Lower lobe of right lung (tissue), 2 donors: ENCODE data around the gene A1BG. TPM values are rescaled to one million over a fixed set of nuclear protein-coding genes. Genes with fewer than 3 reads are reported as not detected.

ENCODE experiments used
- ATAC-seq, 2 donors: fragments of 200-7000 bp; cut with Tn5 transposase; one replicate each; pipeline ENCODE4 v1.9.1; 2020 to 2022; ENCODE audit warnings: mild to moderate bottlenecking in 2 of 2, moderate library complexity in 2 of 2
- DNase-seq: peaks from one replicate; pipeline ENCODE4 v3.0.0-alpha.2; 2020
- H3K27ac ChIP-seq: fragments of 200-600 bp; one replicate; pipeline ENCODE4 v1.8.0; 2022
- H3K27me3 ChIP-seq: fragments of 200-600 bp; one replicate; pipeline ENCODE4 v1.8.0; 2022; ENCODE audit warnings: low read depth
- H3K36me3 ChIP-seq: fragments of 200-600 bp; one replicate; pipeline ENCODE4 v1.8.0; 2022; ENCODE audit warnings: mild to moderate bottlenecking
- H3K4me1 ChIP-seq: fragments of 200-600 bp; one replicate; pipeline ENCODE4 v1.8.0; 2022
- H3K4me3 ChIP-seq: fragments of 200-600 bp; one replicate; pipeline ENCODE4 v1.8.0; 2022; ENCODE audit warnings: mild to moderate bottlenecking
- H3K9me3 ChIP-seq: fragments of 200-600 bp; one replicate; pipeline ENCODE4 v1.8.0; 2022
- CTCF ChIP-seq: fragments of 200-600 bp; IDR thresholded peaks from one replicate; pipeline ENCODE4 v1.8.0; 2022; ENCODE audit warnings: antibody characterized with exemption, mild to moderate bottlenecking
- intact Hi-C: fragments of 100-400 bp; cut with DNase I; formaldehyde crosslinking; loops from one replicate; pipeline ENCODE4 v1.11.0; 2022
- total RNA-seq: library from RNA; stranded (reverse); fragmentation: NEBNext Ultra II Directional; extraction: Animal tissue kit (Norgen Biotek cat#: 25700); gene quantifications from one replicate; pipeline ENCODE4 v1.2.1, GENCODE V29; 2021
- donor health status: DM: no; HTN: yes; CAD: no; lungs with severe emphysema.

A1BG gene
- total RNA-seq, 1 donor from 2014 or later, result 14.0 TPM

DNA sequence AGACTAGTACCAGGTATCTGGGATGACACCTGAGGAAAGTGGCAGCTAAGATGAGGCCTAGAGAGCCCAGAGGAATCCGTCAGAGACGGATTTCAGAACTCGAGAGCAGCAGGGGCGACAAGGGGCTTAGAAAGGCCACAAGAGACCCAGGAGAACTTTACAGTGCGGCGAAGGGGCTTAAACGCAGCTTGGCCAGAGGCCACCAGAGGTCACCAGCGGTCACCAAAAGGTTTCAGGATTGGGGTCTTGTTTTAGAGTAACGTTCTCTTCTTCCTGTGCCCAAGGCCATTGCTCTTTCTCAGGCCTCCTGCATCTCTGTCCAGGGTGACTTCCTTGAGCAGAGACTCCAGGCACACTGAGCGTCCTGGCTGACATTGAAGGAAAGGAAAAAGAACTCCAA lies 24.3 kb downstream of the A1BG start:
- no peak for DNase-seq
- TF ChIP-seq CTCF, result peak; percentile 10
- Histone ChIP-seq H3K9me3 (no peaks in the 10 kb centered on the region), H3K4me3 (no peak overlapping the region), H3K36me3 (no peaks in the 10 kb centered on the region), H3K4me1 (peaks cover 23% of the 10 kb centered on the region), H3K27ac (no peak overlapping the region), H3K27me3 (no peaks in the 10 kb centered on the region)
- intact Hi-C loops, result no loop called here
- ATAC-seq, result no peak

DNA sequence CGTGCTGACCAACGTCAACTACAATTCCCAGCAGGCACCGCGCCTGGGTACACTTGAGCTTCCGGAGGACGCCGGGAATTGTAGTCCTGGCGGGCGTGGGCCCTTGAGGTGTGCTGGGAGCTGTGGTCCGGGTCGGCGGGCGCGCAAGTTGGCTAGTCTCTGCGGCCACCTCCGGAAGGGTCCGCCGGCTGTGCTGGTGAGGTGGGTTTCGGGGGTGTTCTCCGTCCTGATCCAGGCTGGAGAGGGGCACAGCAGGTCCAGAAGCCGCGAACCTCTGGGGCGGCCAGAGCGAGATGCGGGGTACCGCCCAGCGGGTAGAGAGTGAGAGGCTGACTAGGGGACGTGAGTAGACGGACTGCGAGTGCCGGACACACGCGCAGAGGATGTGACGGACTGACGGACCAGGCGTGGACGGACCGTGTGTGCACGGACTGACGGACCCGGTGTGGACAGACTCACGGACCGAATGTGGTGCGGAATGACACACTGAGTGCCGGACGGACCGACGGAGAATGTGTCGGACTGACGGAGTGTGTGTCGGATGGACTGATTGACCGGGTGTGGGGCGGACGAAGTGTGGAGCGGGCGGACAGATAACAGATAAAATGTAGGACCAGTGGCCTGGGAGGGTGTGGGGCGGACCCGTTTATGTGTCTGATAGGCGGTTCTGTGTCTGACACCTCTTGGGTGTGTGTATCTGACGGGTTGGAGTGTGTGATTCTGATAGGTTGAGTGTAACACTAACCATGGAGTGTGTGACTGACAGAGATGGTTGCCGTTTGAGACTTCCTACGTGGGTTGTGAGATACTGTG lies 26.2 kb downstream of the A1BG start, which contains the start of gene ZSCAN22:
TSS of gene ZSCAN22 (plus strand) at position 81 of the 813 bp plus-strand sequence. CDS start 7,809 bp downstream, outside the sequence.
- Histone ChIP-seq H3K4me1 (peaks cover 23% of the 10 kb centered on the region), H3K27me3 (no peaks in the 10 kb centered on the region), H3K4me3 (peak within 1 kb of the TSS; percentile 72), H3K27ac (peak within 1 kb of the TSS; percentile 87), H3K36me3 (no peaks in the 10 kb centered on the region), H3K9me3 (no peaks in the 10 kb centered on the region)
- ATAC-seq (peak; percentile 98), DNase-seq (peak; percentile 98)
- intact Hi-C loops, result no loop called here
- no peak for TF ChIP-seq CTCF

DNA sequence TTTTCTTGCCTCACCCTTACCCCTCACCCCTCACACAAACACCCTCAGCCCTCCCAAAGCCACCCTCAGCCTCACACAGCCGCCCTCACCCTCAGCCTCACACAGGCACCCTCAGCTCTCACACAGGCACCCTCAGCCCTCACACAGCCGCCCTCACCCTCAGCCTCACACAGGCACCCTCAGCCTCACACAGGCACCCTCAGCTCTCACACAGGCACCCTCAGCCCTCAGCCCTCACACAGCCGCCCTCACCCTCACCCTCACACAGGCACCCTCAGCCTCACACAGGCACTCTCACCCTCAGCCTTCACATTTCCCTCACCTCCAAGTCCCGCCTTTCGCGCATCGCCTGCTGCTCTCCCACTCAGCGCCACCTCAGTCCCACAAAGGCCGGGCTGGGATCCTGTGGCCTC lies 26.8 kb downstream of the A1BG start:
- ATAC-seq (peak; percentile 33 to 39), DNase-seq (no peak)
- Histone ChIP-seq H3K4me1 (peaks cover 23% of the 10 kb centered on the region), H3K27me3 (no peaks in the 10 kb centered on the region), H3K4me3 (peak overlapping the region; percentile 72), H3K9me3 (no peaks in the 10 kb centered on the region), H3K36me3 (no peaks in the 10 kb centered on the region), H3K27ac (peak overlapping the region; percentile 87)
- intact Hi-C loops, result no loop called here
- TF ChIP-seq CTCF, result no peak

- H3K4me3 ChIP-seq, result peak overlapping the region; percentile 72
- intact Hi-C loops, result no loop called here
- H3K27me3 ChIP-seq, result no peaks in the 10 kb centered on the region
Observed at GRCh38 chr19:58325311-58326022, 27.8 kb downstream of the A1BG start.

GRCh38 chr19:58319241-58319640 lies 34.1 kb downstream of the A1BG start:
- no peak for DNase-seq
- TF ChIP-seq CTCF, result no peak
- no peak overlapping the region for H3K4me3 ChIP-seq
- intact Hi-C loops, result no loop called here
- H3K9me3 ChIP-seq, result no peaks in the 10 kb centered on the region
- H3K27ac ChIP-seq, result no peak overlapping the region
- H3K4me1 ChIP-seq, result no peaks in the 10 kb centered on the region
- peaks cover 28% of the 10 kb centered on the region for H3K36me3 ChIP-seq
- no peaks in the 10 kb centered on the region for H3K27me3 ChIP-seq
- ATAC-seq, result no peak

More at GRCh38 chr19:58325311-58326022, 27.8 kb downstream of the A1BG start:
- Histone ChIP-seq H3K4me1 (peaks cover 23% of the 10 kb centered on the region), H3K9me3 (no peaks in the 10 kb centered on the region), H3K36me3 (no peaks in the 10 kb centered on the region), H3K27ac (no peak overlapping the region)
- ATAC-seq, result no peak
- TF ChIP-seq CTCF, result no peak
- DNase-seq, result no peak
